ENCODE results near the gene TMCO5A. TPM values are rescaled to one million over a fixed set of nuclear protein-coding genes. Genes with fewer than 3 reads are reported as not detected.
"Not testable (repeated sequence)": the region's sequence is repeated elsewhere in the genome, so short reads cannot be mapped to it uniquely, and the experiment has no call there.

Gene TMCO5A
- total RNA-seq, 1 donor from 2014 or later: not detected

DNA sequence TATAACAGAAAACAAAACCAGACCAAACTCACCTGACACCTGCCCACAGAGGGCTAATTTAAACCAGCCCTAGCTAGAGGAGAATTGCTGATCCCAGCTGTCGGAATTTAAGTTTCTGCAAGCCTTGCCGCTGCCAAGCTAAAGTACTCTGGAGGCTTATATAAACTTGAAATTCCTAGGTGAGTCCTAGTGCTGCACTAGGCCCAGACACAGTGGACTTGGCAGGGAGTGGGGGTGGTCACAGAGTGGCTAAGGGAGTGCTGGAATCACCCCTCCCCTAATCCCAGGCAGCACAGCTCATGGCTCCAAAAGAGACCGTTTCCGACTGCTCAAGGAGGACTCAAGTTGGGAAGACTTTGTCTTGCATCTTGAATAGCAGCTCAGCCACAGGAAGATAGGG is 17.6 kb downstream of the TMCO5A start:
- DNase-seq (no peak), ATAC-seq (ENCODE audit: poor library complexity) (no peak)
- intact Hi-C loops (cut with DNase I): no loop called here

DNA sequence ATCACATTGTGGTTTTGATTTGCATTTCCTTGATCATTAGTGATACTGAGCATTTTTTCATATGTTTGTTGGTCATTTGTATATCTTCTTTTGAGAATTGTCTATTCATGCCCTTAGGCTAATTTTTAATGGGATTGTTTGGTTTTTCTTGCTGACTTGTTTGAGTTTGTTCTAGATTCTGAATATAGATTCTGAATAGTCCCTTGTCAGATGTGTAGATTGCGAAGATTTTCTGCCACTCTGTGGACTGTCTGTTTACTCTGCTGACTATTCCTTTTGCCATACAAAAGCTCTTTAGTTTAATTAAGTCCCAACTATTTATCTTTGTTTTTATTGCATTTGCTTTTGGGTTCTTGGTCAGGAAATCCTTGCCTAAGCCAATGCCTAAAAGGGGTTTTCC is 26.3 kb downstream of the TMCO5A start:
- ATAC-seq (ENCODE audit: poor library complexity); DNase-seq; intact Hi-C loops (cut with DNase I): not testable (repeated sequence)

DNA sequence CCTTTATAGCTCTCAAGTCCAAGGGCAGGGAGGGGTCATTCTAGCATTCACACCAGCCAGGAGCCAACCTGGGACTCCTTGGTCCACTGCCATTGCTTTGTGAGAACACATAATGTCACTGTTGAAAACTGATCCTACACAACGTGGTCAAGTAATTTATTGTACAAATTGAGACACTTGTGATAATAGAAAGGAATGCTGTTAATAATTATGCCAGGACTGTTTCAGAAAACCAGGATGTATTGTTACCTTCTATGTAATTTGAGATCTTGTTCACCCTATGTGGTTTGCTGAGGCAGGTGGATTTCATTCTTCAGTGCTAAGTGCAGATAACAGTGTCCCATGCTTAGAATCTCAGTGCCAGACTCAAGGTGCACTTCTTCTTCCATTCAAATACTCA is 33.3 kb downstream of the TMCO5A start:
- no peak for ATAC-seq (ENCODE audit: poor library complexity)
- intact Hi-C loops (cut with DNase I): no loop called here
- no peak for DNase-seq

DNA sequence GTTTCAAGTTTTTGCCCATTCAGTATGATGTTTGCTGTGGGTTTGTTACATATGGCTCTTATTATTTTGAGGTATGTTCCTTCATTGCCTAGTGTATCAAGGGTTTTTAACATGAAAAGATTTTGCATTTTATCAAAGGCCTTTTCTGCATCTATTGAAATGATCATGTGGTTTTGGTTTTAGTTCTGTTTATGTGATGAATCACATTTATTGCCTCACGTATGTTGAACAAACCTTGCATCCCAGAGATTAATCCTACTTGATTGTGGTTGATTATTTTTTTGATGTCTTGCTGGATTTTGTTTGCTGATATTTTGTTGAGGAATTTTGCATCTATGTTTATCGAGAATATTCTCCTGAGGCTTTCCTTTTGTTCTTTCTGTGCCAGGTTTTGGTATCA is 39.4 kb downstream of the TMCO5A start:
- DNase-seq (no peak), ATAC-seq (ENCODE audit: poor library complexity) (no peak)
- intact Hi-C loops (cut with DNase I): no loop called here

DNA sequence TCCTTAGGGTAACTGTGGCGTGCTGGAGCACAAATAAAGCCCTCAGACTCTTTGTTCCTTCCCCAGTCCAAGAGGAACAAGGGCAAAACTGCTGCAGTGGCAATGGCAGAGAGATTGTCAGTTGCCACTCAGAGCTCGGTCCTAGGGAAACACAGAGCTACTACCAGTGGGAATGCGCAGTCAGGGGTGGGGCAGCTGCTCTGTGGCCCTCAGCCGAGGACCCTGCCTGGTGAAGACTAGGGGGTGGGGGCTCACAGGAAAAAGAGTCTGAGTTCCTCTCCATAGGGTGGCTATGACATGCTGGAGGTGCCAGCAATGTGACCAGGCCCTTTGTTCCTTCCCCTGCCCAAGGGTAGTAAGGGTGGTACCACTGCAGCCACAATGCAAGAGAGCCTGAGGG is 43.8 kb downstream of the TMCO5A start:
- ATAC-seq (ENCODE audit: poor library complexity): no peak
- intact Hi-C loops (cut with DNase I): no loop called here
- DNase-seq: no peak

DNA sequence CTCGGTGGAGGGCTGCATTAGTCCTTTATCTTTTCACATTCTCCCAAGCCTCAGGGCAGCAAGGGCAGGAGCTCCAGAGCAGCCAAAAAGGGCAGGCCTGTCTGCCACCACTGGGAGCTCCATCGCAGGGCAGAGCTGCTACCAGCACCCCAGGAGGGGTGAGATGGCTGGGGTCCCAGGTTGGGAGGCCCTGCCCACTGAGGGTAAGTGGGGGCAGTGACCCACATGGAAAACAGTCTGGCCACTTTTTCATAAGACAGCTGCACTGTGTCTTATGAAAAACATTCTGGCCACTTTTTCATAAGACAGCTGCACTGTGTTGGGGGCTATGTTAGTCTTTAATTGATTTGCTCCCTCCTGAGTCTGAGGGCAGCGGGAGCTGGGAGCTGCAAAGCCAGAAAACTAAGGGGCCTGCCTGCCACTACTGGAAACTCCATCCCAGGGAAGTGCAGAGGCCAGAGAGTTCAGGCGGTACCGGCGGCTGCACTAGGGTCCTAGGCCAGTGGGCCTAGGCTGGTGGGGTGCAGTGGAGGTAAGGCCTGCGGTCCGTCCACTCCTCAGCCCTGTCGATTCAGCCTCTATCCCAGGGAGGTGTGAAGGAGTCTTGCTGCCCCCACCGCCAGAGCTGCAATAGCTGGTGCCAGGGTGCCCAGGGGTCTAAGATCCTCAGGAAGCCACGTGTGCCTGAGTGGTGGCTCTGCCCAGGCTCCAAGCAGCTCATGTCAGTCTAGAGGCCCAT is 45.4 kb downstream of the TMCO5A start:
- ATAC-seq (ENCODE audit: poor library complexity): peak; percentile 31
- intact Hi-C loops (cut with DNase I): no loop called here

DNA sequence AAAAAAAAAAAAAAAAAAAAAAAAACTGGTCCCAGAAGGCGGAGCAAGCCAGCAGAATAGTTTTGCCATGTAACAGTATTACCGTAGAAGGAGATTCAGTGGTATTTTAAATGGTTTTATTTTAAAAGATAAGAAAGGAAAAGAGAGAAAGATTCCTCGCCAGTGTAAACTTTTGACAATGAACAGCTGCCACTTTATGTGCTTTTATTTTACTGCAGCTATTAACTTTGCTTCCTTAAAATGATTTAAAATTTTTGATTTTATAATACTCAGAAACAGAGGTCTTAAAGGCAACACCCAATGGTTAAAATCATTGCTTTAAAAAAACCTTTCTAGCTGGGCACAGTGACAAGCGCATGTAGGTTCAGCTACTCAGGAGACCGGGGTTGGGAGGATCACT is 46.8 kb downstream of the TMCO5A start:
- intact Hi-C loops (cut with DNase I): no loop called here
- ATAC-seq (ENCODE audit: poor library complexity) (no peak), DNase-seq (no peak)

More for the DNA sequence above, 45.4 kb downstream of the TMCO5A start:
- no peak for DNase-seq

DNA sequence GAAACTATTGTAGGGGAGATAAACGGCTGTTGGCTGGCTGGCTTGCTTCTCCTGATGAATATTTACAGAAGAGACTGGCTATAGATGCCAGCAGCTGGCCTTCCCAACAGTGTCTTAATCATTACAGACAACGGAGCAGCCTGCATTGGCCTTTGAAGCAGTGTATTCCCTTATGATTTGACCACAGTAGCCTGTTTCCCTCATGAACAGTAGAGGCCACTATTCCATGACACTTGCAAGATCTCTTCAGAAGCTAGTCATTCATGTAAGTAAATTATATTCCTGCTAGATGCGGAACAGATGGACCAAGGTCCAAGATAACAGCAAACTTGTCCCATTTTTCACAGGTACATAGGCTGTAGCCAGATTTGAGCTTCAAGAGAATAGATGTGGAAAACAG is 47.3 kb downstream of the TMCO5A start:
- ATAC-seq (ENCODE audit: poor library complexity) (no peak), DNase-seq (no peak)
- intact Hi-C loops (cut with DNase I): no loop called here

DNA sequence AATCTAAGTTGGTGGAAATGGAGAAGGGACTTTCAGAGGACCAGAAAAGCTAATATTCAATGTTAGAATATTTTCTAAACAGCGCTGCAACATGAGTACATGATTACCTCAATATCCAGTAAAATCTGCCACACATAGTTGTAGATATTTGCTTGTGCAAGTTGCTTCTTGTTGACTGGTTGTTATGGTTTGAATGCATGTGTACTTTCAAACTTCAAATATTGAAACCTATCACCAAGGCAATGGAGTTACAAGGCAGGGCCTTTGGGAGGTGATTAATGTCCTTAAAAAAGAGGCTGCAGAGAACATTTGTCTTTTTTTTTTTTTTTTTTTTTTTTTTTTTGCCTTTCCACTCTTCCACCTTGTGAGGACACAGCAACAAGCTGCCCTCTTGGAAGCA is 49.9 kb downstream of the TMCO5A start:
- ATAC-seq (ENCODE audit: poor library complexity): no peak

DNA sequence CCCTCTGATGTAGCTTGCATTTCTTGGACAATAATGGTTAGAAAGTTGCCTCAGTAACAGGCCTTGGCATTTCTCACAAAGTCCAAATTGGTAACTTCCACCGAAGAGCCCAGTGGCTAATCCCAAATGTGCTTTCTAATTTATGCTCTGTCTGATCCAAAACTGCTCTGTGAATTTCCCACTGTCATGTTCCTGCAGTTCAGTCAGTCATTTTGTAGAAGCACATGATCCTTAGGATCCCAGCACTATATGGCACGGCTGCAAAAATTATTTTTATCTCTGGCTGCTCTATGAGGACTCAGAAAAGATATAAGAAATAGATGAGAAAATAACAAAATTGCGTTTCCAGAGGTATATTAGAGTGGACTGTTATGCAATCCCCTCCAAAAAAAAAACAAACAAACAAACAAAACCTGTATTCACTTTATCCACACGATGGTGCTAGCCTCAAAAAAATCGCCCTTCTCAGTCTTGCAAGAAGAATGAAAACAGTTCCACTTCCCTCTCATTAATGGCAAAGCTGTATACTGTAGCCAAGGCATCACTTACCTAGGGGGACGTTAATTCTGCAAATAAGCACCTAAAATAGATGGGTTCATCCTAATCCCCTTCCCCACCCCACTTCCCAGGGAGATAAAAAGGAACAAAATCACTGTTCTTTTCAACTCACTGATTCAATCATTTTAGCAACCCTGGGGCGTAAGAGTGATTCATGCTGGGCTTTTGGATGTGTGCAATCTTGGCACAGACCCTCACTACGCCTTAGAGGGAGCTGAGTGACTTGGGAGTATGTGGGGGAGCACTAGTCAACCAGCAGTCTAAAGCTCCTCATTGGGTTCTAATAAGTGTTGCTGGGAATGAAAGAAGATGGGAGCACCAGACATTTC is 61.3 kb downstream of the TMCO5A start:
- ATAC-seq (ENCODE audit: poor library complexity) (peak; percentile 88), DNase-seq (no peak)
- intact Hi-C loops (cut with DNase I): loop anchor here (10.0 kb wide), 1 partner anchor 419 kb away; no protein-coding TSS in a partner anchor

More for the DNA sequence above, 49.9 kb downstream of the TMCO5A start:
- no peak for DNase-seq
- intact Hi-C loops (cut with DNase I): no loop called here
